Lower lobe of right lung (tissue), 2 donors: Measurements from ENCODE around the gene MSI1. TPM values are rescaled to one million over a fixed set of nuclear protein-coding genes. Genes with fewer than 3 reads are reported as not detected.

Experiments
- ATAC-seq, 2 donors: fragments of 200-7000 bp; cut with Tn5 transposase; one replicate each; pipeline ENCODE4 v1.9.1; 2020 to 2022; ENCODE audit warnings: mild to moderate bottlenecking in 2 of 2, moderate library complexity in 2 of 2
- DNase-seq: peaks from one replicate; pipeline ENCODE4 v3.0.0-alpha.2; 2020
- H3K27ac ChIP-seq: fragments of 200-600 bp; one replicate; pipeline ENCODE4 v1.8.0; 2022
- H3K27me3 ChIP-seq: fragments of 200-600 bp; one replicate; pipeline ENCODE4 v1.8.0; 2022; ENCODE audit warnings: low read depth
- H3K36me3 ChIP-seq: fragments of 200-600 bp; one replicate; pipeline ENCODE4 v1.8.0; 2022; ENCODE audit warnings: mild to moderate bottlenecking
- H3K4me1 ChIP-seq: fragments of 200-600 bp; one replicate; pipeline ENCODE4 v1.8.0; 2022
- H3K4me3 ChIP-seq: fragments of 200-600 bp; one replicate; pipeline ENCODE4 v1.8.0; 2022; ENCODE audit warnings: mild to moderate bottlenecking
- H3K9me3 ChIP-seq: fragments of 200-600 bp; one replicate; pipeline ENCODE4 v1.8.0; 2022
- intact Hi-C: fragments of 100-400 bp; cut with DNase I; formaldehyde crosslinking; loops from one replicate; pipeline ENCODE4 v1.11.0; 2022
- total RNA-seq: library from RNA; stranded (reverse); fragmentation: NEBNext Ultra II Directional; extraction: Animal tissue kit (Norgen Biotek cat#: 25700); gene quantifications from one replicate; pipeline ENCODE4 v1.2.1, GENCODE V29; 2021
- TF ChIP-seq, protein P1 (sequence below): fragments of 200-600 bp; IDR thresholded peaks from one replicate; pipeline ENCODE4 v1.8.0; 2022; ENCODE audit warnings: antibody characterized with exemption, mild to moderate bottlenecking
- donor health status: DM: no; HTN: yes; CAD: no; lungs with severe emphysema.

Gene MSI1
- total RNA-seq, 1 donor from 2014 or later = 0.44 TPM

DNA sequence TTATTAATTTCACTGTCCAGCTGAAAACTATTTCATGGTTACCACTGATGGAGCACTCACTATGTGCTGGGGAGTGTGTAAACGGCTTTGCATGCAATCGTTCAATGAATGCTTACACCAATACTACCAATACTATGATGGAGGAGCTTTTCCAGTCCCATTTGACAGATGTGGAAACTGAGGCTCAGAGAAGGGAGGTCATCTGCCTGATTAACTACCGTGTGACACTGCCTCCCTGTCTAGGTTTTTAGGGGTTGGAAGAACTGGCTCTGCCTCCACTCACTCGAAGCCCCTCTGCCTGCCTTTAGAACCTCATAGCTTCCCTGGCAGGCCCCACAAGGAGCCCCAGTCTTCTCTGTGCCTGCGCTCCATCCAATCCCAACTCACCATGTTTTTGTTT is 11.9 kb downstream of the MSI1 start:
- H3K36me3 ChIP-seq = no peaks in the 10 kb centered on the region
- H3K27me3 ChIP-seq = peaks cover 26% of the 10 kb centered on the region
- intact Hi-C loops = no loop called here
- peaks cover 5% of the 10 kb centered on the region for H3K4me1 ChIP-seq
- TF ChIP-seq, protein P1, sequence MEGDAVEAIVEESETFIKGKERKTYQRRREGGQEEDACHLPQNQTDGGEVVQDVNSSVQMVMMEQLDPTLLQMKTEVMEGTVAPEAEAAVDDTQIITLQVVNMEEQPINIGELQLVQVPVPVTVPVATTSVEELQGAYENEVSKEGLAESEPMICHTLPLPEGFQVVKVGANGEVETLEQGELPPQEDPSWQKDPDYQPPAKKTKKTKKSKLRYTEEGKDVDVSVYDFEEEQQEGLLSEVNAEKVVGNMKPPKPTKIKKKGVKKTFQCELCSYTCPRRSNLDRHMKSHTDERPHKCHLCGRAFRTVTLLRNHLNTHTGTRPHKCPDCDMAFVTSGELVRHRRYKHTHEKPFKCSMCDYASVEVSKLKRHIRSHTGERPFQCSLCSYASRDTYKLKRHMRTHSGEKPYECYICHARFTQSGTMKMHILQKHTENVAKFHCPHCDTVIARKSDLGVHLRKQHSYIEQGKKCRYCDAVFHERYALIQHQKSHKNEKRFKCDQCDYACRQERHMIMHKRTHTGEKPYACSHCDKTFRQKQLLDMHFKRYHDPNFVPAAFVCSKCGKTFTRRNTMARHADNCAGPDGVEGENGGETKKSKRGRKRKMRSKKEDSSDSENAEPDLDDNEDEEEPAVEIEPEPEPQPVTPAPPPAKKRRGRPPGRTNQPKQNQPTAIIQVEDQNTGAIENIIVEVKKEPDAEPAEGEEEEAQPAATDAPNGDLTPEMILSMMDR = no peak
- ATAC-seq = no peak
- H3K4me3 ChIP-seq = no peak overlapping the region
- H3K27ac ChIP-seq = no peak overlapping the region
- DNase-seq = no peak
- no peaks in the 10 kb centered on the region for H3K9me3 ChIP-seq

DNA sequence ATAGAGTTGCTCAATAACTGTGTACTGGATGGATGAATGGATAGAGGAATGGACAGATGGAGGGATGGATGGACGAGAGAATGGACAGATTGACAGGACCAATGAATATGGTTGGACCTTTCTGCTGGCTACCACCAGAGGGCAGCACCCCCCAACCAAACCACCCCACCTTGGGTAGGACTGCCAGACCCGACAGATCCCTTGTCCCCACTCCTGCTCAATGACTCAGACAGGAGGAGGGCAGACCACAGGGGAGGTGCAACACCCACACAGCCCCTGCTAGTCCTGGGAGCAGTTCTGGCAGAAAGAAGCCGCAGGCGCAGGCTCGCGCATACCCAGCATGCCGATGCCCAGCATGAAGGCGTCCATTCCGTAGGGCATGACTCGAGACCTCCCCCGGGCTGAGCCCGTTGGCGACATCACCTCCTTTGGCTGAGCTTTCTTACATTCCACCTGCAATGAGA is 12.4 kb downstream of the MSI1 start:
- intact Hi-C loops = no loop called here
- TF ChIP-seq, protein P1 = peak; percentile 83
- Histone ChIP-seq H3K4me3 (no peak overlapping the region), H3K27ac (no peak overlapping the region), H3K9me3 (no peaks in the 10 kb centered on the region), H3K27me3 (peaks cover 22% of the 10 kb centered on the region), H3K4me1 (peaks cover 5% of the 10 kb centered on the region), H3K36me3 (no peaks in the 10 kb centered on the region)
- ATAC-seq (peak; percentile 88 to 94), DNase-seq (peak; percentile 74)

DNA sequence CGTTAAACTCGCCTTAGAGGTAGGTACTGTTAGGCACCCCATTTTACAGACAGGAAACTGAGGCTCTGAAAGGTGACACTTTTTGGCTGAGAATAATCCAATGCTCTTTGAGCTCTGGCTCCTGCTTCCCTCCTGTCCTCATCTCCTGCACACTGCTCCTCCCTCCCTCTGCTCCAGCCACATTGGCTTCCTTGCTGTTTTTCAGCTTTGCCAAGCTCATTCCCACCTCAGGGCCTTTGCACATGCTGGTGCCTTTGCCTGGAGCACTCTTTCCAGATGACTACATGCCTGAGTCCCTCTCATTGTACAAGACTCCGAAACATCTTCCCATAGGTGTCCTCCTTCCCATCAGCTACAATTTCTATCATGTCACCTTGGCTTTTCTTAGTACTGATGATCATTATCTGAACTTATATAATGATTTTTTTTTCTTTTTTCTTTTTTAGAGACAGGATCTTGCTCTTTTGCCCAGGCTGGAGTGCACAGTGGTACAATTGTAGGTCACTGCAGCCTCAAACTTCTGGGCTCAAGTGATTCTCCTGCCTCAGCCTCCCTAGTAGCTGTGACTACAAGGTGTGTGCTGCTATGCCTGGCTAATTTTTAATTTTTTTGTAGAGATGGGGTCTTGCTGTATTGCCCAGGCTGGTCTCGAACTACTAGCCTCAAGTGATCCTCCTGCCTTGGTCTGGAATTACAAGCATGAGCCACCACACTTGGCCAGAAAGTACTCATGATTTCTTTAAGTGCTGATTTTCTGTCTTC is 15.2 kb downstream of the MSI1 start:
- Histone ChIP-seq H3K4me3 (no peak overlapping the region), H3K4me1 (peaks cover 5% of the 10 kb centered on the region), H3K9me3 (no peaks in the 10 kb centered on the region), H3K36me3 (no peaks in the 10 kb centered on the region), H3K27me3 (no peaks in the 10 kb centered on the region), H3K27ac (no peak overlapping the region)
- TF ChIP-seq, protein P1 = no peak
- intact Hi-C loops = no loop called here
- DNase-seq (no peak), ATAC-seq (no peak)

DNA sequence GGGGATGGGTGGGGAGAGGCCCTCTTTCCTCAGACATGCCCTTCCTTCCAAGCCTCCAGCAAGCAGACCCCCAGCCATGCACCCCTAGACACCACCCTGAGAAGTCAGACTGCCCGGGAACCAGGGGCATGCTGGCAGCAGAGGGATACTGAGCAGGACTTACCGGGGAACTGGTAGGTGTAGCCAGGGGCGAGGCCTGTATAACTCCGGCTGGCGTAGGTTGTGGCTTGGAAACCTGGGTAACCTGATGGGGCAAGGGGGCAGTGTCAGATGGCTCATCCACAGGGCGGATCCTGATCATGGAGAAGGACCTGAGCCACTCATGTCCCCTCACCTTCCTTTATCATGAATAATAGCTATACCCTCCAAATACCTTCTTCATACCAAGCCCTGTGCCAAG is 15.8 kb downstream of the MSI1 start:
- TF ChIP-seq, protein P1 = no peak
- intact Hi-C loops = no loop called here
- peaks cover 5% of the 10 kb centered on the region for H3K4me1 ChIP-seq
- H3K27ac ChIP-seq = no peak overlapping the region
- H3K36me3 ChIP-seq = no peaks in the 10 kb centered on the region
- no peaks in the 10 kb centered on the region for H3K27me3 ChIP-seq
- ATAC-seq (no peak), DNase-seq (no peak)
- H3K4me3 ChIP-seq = no peak overlapping the region
- no peaks in the 10 kb centered on the region for H3K9me3 ChIP-seq

DNA sequence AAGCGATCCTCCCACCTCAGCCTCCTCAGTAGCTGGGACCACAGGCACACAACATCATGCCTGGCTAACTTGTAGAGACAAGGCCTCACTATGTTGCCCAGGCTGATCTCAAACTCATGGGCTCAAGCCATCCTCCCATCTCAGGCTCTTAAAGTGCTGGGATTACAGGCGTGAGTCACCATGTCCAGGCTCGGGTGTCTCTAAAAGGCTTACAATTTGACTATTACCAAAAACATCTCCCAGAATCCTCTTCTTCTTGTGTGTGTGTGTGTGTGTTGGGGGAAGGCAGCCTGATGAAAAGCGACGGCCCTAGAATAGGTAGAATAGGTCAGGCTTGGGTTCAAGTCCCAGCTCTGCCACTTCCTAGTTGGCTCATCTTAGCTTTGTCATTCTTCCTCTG is 16.8 kb downstream of the MSI1 start:
- intact Hi-C loops = no loop called here
- TF ChIP-seq, protein P1 = no peak
- no peaks in the 10 kb centered on the region for H3K9me3 ChIP-seq
- H3K27me3 ChIP-seq = no peaks in the 10 kb centered on the region
- peaks cover 5% of the 10 kb centered on the region for H3K4me1 ChIP-seq
- H3K27ac ChIP-seq = no peak overlapping the region
- H3K4me3 ChIP-seq = no peak overlapping the region
- DNase-seq (no peak), ATAC-seq (no peak)
- H3K36me3 ChIP-seq = no peaks in the 10 kb centered on the region
